NCI-H1436 (cell line): ENCODE data around the gene ABR.
"Not testable (repeated sequence)": the region's sequence is repeated elsewhere in the genome, so short reads cannot be mapped to it uniquely, and the experiment has no call there.

ENCODE experiments used
- DNase-seq: peaks from one replicate; lab custom pipeline; 2025; lab: John Stamatoyannopoulos, UW

Gene ABR

GRCh38 chr17:1071103-1071825 lies 108.5 kb downstream of the ABR start:
- no peak for DNase-seq

GRCh38 chr17:1070411-1070810 lies 109.4 kb downstream of the ABR start:
- DNase-seq = no peak

- DNase-seq = no peak
Measured at GRCh38 chr17:1069847-1070246, 109.9 kb downstream of the ABR start.

- DNase-seq = no peak
Measured at GRCh38 chr17:1068356-1068755, 111.4 kb downstream of the ABR start.

- DNase-seq = no peak
Measured at GRCh38 chr17:1067282-1067956, 112.4 kb downstream of the ABR start.

GRCh38 chr17:1065416-1065815 lies 114.4 kb downstream of the ABR start:
- not testable (repeated sequence) for DNase-seq

GRCh38 chr17:1060991-1061390 lies 118.8 kb downstream of the ABR start:
- DNase-seq = no peak

- DNase-seq = no peak
Measured at GRCh38 chr17:1059131-1059795, 120.5 kb downstream of the ABR start.

GRCh38 chr17:1058423-1059130 lies 121.2 kb downstream of the ABR start:
- DNase-seq = no peak

GRCh38 chr17:1056761-1057160 lies 123.0 kb downstream of the ABR start:
- no peak for DNase-seq

GRCh38 chr17:1055751-1056645 lies 123.8 kb downstream of the ABR start:
- no peak for DNase-seq

- DNase-seq = no peak
Measured at GRCh38 chr17:1055231-1055630, 124.5 kb downstream of the ABR start.

- DNase-seq = no peak
Measured at GRCh38 chr17:1054656-1055055, 125.1 kb downstream of the ABR start.

- no peak for DNase-seq
Measured at GRCh38 chr17:1053661-1054360, 126.0 kb downstream of the ABR start.

- no peak for DNase-seq
Measured at GRCh38 chr17:1050996-1051925, 128.5 kb downstream of the ABR start.

- no peak for DNase-seq
Measured at GRCh38 chr17:1050246-1050995, 129.4 kb downstream of the ABR start.

- no peak for DNase-seq
Measured at GRCh38 chr17:1049446-1050225, 130.1 kb downstream of the ABR start.

GRCh38 chr17:1048516-1049115 lies 131.2 kb downstream of the ABR start:
- not testable (repeated sequence) for DNase-seq
